Suppressor macrophage treated with lipopolysaccharide for 1 hour (primary cell): ENCODE data around the gene ZEB2.

Source experiments
- DNase-seq, 3 donors: peaks; one replicate each; pipeline ENCODE4 v3.0.0-alpha.2; 2020 to 2022

ZEB2 gene

GRCh38 chr2:144346229-144346628 lies 173.7 kb downstream of the ZEB2 start:
- no peak for DNase-seq

DNA sequence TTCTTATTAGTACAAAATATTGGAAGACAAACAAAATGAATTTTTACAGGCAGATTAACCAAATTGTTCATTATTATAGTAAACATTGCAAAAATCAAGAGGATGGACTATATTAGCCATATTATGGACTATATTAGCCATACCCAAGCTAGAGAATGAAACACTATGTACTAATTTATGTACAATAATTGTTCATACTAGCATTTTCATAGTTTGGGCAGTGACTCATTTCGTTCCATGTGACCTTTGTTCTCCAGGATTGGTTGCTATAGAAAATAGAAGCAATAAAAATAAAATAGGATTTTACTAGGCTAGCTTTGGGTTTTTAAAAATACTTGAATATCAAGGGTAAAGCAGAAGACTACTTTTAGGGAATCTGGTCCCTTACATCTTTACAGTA lies 176.8 kb downstream of the ZEB2 start:
- DNase-seq: no peak

- DNase-seq: no peak
These were observed 178.4 kb downstream of the ZEB2 start for GRCh38 chr2:144341538-144341937.

DNA sequence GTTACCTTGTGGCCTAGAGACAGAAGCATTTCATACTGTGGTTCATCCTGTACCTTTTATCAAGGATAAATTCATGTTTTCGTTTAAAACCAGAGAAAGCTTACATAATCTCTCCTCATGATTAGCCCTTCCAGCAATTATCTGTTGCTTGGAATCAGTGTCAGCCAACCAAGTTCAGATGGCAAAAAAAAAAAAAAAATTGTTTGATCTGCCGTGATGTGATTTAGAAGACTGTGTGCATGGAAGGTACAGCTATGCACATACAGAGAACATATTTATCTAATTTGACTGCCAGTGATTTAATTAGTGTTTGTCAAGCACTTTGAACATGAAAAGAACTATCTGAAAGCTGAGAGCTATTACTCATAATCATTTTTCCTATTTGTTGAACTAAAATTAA lies 180.9 kb downstream of the ZEB2 start:
- DNase-seq: no peak

DNA sequence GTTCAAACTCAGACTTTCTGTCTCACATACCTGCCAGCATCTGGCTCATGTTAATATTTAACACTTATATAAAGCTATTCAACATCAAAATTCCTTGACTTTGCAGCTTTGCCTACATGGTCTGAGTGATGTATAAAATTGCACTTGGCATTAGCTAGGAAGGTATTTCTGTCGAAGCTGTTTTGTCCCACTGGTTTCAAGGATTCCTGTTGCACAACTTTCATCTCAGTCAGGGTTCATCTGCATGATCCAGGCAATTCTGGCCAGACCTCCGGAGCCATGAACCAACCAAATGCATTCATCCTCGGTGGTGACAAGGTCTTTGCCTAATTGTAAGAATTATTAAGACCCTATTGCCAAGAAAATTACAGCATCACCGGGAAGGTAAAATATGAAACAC lies 185.4 kb downstream of the ZEB2 start:
- DNase-seq: no peak
